ENCODE data around the gene RTKN2. TPM values are rescaled to one million over a fixed set of nuclear protein-coding genes. Genes with fewer than 3 reads are reported as not detected.

Gene RTKN2
- total and polyA plus RNA-seq, 10 of the 15 experiments (the other 5 are each of a cell fraction or from before 2014, with no cell fraction given) = 0.10 TPM; not detected in 9

DNA sequence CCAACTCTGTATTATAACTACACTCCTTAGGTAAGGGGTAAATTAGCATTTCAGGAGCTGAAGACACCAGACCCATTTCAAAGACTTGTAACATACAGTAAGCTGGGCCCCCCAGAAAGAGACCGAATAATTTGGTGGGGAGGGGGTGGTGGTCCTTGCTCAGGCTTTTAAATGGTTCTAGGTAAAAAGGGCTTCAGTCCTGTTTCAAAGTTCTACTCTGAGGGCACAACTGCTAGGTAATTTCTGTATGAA is 73.0 kb downstream of the RTKN2 start:
- no peak overlapping the region for H3K27ac ChIP-seq (ENCODE audit: control insufficient read depth, insufficient read depth)
- no peak for FAIRE-seq
- ChIA-PET POLR2A (no interaction called here), SMC1A (ENCODE audit: uncharacterized antibody, unreplicated experiment) (interaction anchor here (0.8 kb wide), 2 partner anchors 156 to 157 kb away, joined by 3 read pairs; no protein-coding TSS in a partner anchor), RAD21 (ENCODE audit: unreplicated experiment) (no interaction called here), CTCF (no interaction called here)
- BruUV-seq (replicated peaks) = no TSS peak
- intact Hi-C loops (cut with micrococcal nuclease; ENCODE audit: unreplicated experiment) = no loop called here
- TF ChIP-seq NRF1 (conservative IDR thresholded peaks at IDR 0.05; ENCODE audit: low read depth, low read length) (no peak), WRNIP1 (IDR thresholded peaks at IDR 0.05; ENCODE audit: borderline replicate concordance, low read depth, low read length) (no peak)
- H3K9me3 ChIP-seq (replicated peaks; ENCODE audit: control insufficient read depth, insufficient read depth, low read length) = no peaks in the 10 kb centered on the region
- no peak for DNase-seq (ENCODE audit: low read depth, low spot score)
- H3K9ac ChIP-seq (ENCODE audit: control insufficient read depth, insufficient read depth, low read length) = no peak overlapping the region
- no peaks in the 10 kb centered on the region for H4K20me1 ChIP-seq (ENCODE audit: control insufficient read depth, insufficient read depth)
- no peaks in the 10 kb centered on the region for H3K4me1 ChIP-seq (ENCODE audit: control insufficient read depth, insufficient read depth, low read length)
- 100% methylated on average over 1 of the region's 1 CpG for WGBS (ENCODE audit: insufficient coverage, insufficient replicate concordance, low lambda C conversion rate, missing lambda C conversion rate)
- no peak overlapping the region for H2AFZ ChIP-seq (ENCODE audit: control insufficient read depth, low read depth, low read length)
- no peaks in the 10 kb centered on the region for H3K79me2 ChIP-seq (ENCODE audit: control insufficient read depth, insufficient read depth, low read length)
- H3K27me3 ChIP-seq (replicated peaks in 1 of 2; ENCODE audit: control insufficient read depth in 2 of 2, insufficient read depth in 2 of 2, low read length in 1 of 2) = no peaks in the 10 kb centered on the region
- ATAC-seq = no peak
- in situ Hi-C loops (cut with MboI) = no loop called here
- no peak overlapping the region for H3K4me3 ChIP-seq
- no peak overlapping the region for H3K4me2 ChIP-seq (ENCODE audit: control insufficient read depth, insufficient read depth)
- H3K36me3 ChIP-seq (ENCODE audit: control insufficient read depth in 2 of 2, insufficient read depth in 2 of 2, low read length in 1 of 2) = no peaks in the 10 kb centered on the region

- no peak overlapping the region for H3K27ac ChIP-seq (ENCODE audit: control insufficient read depth, insufficient read depth)
- ATAC-seq (no peak), FAIRE-seq (no peak)
- TF ChIP-seq NFYB (IDR thresholded peaks at IDR 0.05; ENCODE audit: insufficient read depth, low read depth, low read length) (no peak), SMC3 (IDR thresholded peaks at IDR 0.05; ENCODE audit: borderline replicate concordance, low read length) (no peak), STAT1 (conservative IDR thresholded peaks at IDR 0.05) (no peak), ZZZ3 (IDR thresholded peaks at IDR 0.05; ENCODE audit: control insufficient read depth, insufficient read length, low read depth) (no peak), SP1 (IDR thresholded peaks at IDR 0.05; ENCODE audit: low read depth, low read length) (no peak)
- TF ChIP-seq, protein P1, sequence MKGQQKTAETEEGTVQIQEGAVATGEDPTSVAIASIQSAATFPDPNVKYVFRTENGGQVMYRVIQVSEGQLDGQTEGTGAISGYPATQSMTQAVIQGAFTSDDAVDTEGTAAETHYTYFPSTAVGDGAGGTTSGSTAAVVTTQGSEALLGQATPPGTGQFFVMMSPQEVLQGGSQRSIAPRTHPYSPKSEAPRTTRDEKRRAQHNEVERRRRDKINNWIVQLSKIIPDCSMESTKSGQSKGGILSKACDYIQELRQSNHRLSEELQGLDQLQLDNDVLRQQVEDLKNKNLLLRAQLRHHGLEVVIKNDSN (IDR thresholded peaks at IDR 0.05; ENCODE audit: borderline replicate concordance, extremely low read length, insufficient read depth, low read depth, low read length) = no peak
- TF ChIP-seq, protein P2, sequence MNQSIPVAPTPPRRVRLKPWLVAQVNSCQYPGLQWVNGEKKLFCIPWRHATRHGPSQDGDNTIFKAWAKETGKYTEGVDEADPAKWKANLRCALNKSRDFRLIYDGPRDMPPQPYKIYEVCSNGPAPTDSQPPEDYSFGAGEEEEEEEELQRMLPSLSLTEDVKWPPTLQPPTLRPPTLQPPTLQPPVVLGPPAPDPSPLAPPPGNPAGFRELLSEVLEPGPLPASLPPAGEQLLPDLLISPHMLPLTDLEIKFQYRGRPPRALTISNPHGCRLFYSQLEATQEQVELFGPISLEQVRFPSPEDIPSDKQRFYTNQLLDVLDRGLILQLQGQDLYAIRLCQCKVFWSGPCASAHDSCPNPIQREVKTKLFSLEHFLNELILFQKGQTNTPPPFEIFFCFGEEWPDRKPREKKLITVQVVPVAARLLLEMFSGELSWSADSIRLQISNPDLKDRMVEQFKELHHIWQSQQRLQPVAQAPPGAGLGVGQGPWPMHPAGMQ (IDR thresholded peaks at IDR 0.05; ENCODE audit: borderline replicate concordance) = no peak
- TF ChIP-seq, protein P3, sequence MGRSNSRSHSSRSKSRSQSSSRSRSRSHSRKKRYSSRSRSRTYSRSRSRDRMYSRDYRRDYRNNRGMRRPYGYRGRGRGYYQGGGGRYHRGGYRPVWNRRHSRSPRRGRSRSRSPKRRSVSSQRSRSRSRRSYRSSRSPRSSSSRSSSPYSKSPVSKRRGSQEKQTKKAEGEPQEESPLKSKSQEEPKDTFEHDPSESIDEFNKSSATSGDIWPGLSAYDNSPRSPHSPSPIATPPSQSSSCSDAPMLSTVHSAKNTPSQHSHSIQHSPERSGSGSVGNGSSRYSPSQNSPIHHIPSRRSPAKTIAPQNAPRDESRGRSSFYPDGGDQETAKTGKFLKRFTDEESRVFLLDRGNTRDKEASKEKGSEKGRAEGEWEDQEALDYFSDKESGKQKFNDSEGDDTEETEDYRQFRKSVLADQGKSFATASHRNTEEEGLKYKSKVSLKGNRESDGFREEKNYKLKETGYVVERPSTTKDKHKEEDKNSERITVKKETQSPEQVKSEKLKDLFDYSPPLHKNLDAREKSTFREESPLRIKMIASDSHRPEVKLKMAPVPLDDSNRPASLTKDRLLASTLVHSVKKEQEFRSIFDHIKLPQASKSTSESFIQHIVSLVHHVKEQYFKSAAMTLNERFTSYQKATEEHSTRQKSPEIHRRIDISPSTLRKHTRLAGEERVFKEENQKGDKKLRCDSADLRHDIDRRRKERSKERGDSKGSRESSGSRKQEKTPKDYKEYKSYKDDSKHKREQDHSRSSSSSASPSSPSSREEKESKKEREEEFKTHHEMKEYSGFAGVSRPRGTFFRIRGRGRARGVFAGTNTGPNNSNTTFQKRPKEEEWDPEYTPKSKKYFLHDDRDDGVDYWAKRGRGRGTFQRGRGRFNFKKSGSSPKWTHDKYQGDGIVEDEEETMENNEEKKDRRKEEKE (IDR thresholded peaks at IDR 0.05) = no peak
These were observed 73.5 kb downstream of the RTKN2 start for GRCh38 chr10:62194924-62195674.

More at GRCh38 chr10:62194924-62195674, 73.5 kb downstream of the RTKN2 start:
- 48% methylated on average over 3 of the region's 3 CpGs for WGBS (ENCODE audit: insufficient coverage, insufficient replicate concordance, low lambda C conversion rate, missing lambda C conversion rate)
- intact Hi-C loops (cut with micrococcal nuclease; ENCODE audit: unreplicated experiment) (no loop called here), in situ Hi-C loops (cut with MboI) (no loop called here)
- H2AFZ ChIP-seq (ENCODE audit: control insufficient read depth, low read depth, low read length) = no peak overlapping the region
- DNase-seq (ENCODE audit: low read depth, low spot score) = no peak
- no peak overlapping the region for H3K9ac ChIP-seq (ENCODE audit: control insufficient read depth, insufficient read depth, low read length)
- no peaks in the 10 kb centered on the region for H3K9me3 ChIP-seq (replicated peaks; ENCODE audit: control insufficient read depth, insufficient read depth, low read length)
- no peaks in the 10 kb centered on the region for H4K20me1 ChIP-seq (ENCODE audit: control insufficient read depth, insufficient read depth)
- no peaks in the 10 kb centered on the region for H3K4me1 ChIP-seq (ENCODE audit: control insufficient read depth, insufficient read depth, low read length)
- H3K36me3 ChIP-seq (ENCODE audit: control insufficient read depth in 2 of 2, insufficient read depth in 2 of 2, low read length in 1 of 2) = no peaks in the 10 kb centered on the region
- SMC1A ChIA-PET (ENCODE audit: uncharacterized antibody, unreplicated experiment) = interaction anchor here (0.8 kb wide), 2 partner anchors 155 to 156 kb away, joined by 3 read pairs; no protein-coding TSS in a partner anchor
- no peak overlapping the region for H3K4me3 ChIP-seq
- CTCF ChIA-PET = interaction anchor here (0.6 to 0.7 kb wide), 2 partner anchors 13 to 25 kb away, joined by 3 read pairs; no protein-coding TSS in a partner anchor
- POLR2A ChIA-PET = no interaction called here
- no peak overlapping the region for H3K4me2 ChIP-seq (ENCODE audit: control insufficient read depth, insufficient read depth)
- H3K79me2 ChIP-seq (ENCODE audit: control insufficient read depth, insufficient read depth, low read length) = no peaks in the 10 kb centered on the region
- H3K27me3 ChIP-seq (replicated peaks in 1 of 2; ENCODE audit: control insufficient read depth in 2 of 2, insufficient read depth in 2 of 2, low read length in 1 of 2) = no peaks in the 10 kb centered on the region
- no TSS peak for BruUV-seq (replicated peaks)
- RAD21 ChIA-PET (ENCODE audit: unreplicated experiment) = no interaction called here
